GM19023 (cell line): ENCODE measurements around the gene COP1.
"Not testable (repeated sequence)": the region's sequence is repeated elsewhere in the genome, so short reads cannot be mapped to it uniquely, and the experiment has no call there.

Experiments used
- ATAC-seq: cut with Tn5 transposase; IDR thresholded peaks from one replicate; pipeline ENCODE4 v1.9.1; 2021; ENCODE audit warnings: mild to moderate bottlenecking, moderate library complexity; ENCODE audit not compliant: unreplicated experiment

COP1 gene

GRCh38 chr1:176049582-176049981, 157.5 kb downstream of the COP1 start:
- no peak for ATAC-seq

DNA sequence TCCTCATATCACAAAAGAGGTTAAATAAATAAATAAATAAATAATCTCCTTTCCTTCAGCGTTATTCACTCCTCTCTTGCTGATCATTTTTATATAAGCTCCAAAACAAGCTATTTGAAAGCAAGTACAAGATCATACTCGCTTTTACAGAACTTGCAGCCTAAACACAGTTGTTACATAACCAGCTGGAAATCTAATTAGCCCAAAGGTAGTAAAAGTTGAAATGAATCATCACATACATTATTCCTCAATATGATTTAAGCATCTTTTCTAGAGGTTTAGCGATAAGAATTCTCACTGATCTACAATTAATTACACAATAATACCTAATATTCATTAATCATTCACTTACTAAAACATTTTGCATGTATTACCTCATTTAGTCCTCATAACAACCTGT, 160.2 kb downstream of the COP1 start:
- ATAC-seq, result no peak

DNA sequence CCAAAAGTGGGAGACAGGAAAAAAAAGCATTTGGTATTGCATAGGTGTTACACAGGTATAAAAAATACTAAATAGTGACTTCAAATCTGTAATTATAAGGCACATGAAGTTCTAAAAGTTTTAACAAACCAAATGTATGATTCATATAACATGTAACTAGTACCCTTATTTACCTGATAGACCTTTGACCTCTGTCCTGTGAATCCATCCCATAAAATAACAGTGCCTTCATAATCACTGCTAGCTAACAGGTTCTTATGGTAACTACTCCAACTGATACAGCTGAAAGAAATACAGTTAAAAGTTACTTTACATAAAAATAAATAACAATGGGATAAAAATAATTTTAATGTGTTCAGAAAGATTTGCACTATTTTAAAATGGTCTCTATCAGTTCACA, 163.5 kb downstream of the COP1 start:
- ATAC-seq, result no peak

- ATAC-seq, result no peak
These were observed 173.2 kb downstream of the COP1 start for GRCh38 chr1:176033881-176034280.

GRCh38 chr1:176033474-176033873, 173.6 kb downstream of the COP1 start:
- no peak for ATAC-seq

GRCh38 chr1:176032040-176032645, 174.9 kb downstream of the COP1 start:
- no peak for ATAC-seq

- ATAC-seq, result no peak
These were observed 177.5 kb downstream of the COP1 start for GRCh38 chr1:176029609-176030008.

DNA sequence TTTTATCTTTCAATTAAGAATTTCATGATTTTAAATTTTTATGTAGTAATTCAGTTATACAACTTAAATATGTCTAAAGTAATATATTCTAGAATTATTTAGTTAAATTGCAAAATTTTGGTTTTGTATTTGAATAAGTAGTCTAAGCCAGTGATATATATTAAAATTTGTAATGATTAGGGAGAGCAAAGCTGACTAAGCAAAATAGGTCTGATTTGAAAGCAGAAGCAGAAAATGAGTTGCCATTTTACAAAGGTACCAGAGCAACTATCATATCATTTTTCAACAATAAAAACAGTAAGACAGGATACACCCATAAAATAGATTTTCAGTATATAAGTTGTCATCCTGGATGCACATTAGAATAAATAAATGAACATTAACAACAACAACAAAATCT, 177.9 kb downstream of the COP1 start:
- ATAC-seq, result no peak

- ATAC-seq, result not testable (repeated sequence)
These were observed 179.2 kb downstream of the COP1 start for GRCh38 chr1:176027934-176028333.

GRCh38 chr1:176022574-176022973, 184.5 kb downstream of the COP1 start:
- ATAC-seq, result no peak

GRCh38 chr1:176017722-176018121, 189.4 kb downstream of the COP1 start:
- ATAC-seq, result no peak

DNA sequence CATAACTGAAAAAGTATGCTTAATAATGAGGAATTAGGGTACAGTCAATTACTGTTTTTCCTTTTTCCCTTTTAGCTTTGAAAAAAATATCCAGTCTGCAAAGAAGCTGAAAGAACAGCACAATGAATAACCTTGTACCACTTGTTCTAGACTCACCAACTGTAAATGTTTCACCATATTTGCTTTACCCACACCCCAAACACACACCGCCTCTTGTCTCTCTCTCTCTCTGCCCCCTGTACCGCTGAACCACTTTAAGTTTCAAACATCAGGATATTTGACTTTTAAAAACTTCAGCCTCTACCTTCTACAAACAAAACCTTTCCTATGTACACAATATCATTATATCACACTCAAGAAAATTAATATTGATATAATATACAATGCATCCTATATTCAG, 197.1 kb downstream of the COP1 start:
- no peak for ATAC-seq

DNA sequence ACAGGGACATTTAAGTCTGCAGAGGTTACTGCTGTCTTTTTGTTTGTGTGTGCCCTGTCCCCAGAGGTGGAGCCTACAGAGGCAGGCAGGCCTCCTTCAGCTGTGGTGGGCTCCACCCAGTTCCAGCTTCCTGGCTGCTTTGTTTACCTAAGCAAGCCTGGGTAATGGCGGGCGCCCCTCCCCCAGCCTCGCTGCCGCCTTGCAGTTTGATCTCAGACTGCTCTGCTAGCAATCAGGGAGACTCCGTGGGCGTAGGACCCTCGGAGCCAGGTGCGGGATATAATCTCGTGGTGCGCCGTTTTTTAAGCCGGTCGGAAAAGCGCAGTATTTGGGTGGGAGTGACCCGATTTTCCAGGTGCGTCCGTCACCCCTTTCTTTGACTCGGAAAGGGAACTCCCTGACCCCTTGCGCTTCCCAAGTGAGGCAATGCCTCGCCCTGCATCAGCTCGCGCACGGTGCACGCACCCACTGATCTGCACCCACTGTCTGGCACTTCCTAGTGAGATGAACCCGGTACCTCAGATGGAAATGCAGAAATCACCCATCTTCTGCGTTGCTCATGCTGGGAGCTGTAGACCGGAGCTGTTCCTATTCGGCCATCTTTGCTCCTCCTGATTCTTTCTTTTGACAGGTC, 199.2 kb downstream of the COP1 start:
- not testable (repeated sequence) for ATAC-seq

DNA sequence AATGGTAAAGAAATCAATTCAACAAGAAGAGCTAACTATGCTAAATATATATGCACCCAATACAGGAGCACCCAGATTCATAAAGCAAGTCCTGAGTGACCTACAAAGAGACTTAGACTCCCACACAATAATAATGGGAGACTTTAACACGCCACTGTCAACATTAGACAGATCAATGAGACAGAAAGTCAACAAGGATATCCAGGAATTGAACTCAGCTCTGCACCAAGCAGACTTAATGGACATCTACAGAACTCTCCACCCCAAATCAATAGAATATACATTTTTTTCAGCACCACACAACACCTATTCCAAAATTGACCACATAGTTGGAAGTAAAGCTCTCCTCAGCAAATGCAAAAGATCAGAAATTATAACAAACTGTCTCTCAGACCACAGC, 212.4 kb downstream of the COP1 start:
- not testable (repeated sequence) for ATAC-seq

- ATAC-seq, result not testable (repeated sequence)
These were observed 214.3 kb downstream of the COP1 start for GRCh38 chr1:175992825-175993224.

DNA sequence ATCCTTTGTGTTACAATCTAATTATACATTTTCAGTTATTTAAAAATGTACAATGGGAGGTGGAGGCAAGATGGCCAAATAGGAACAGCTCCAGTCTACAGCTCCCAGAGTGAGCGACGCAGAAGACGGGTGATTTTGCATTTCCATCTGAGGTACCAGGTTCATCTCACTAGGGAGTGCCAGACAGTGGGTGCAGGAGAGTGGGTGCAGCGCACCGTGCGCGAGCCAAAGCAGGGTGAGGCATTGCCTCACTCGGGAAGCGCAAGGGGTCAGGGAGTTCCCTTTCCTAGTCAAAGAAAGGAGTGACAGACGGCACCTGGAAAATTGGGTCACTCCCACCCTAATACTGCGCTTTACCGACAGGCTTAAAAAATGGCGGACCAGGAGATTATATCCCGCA, 214.9 kb downstream of the COP1 start:
- not testable (repeated sequence) for ATAC-seq

DNA sequence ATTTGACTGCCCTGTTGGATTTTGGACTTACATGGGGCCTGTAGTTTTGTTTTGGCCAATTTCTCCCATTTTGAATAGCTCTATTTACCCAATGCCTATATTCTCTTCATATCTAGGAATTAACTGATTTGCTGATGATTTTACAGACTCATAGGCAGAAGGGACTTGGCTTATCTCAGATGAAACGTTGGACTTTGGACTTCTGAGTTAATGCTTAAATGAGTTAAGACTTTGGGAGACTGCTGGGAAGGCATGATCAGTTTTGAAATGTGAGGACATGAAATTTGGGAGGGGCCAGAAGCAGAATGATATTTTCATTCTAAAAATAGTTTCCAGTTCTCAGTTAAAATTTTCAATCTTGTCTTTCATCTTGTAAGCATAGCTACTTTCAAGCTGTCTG, 222.3 kb downstream of the COP1 start:
- no peak for ATAC-seq

GRCh38 chr1:175984057-175984812, 222.9 kb downstream of the COP1 start:
- ATAC-seq, result no peak

DNA sequence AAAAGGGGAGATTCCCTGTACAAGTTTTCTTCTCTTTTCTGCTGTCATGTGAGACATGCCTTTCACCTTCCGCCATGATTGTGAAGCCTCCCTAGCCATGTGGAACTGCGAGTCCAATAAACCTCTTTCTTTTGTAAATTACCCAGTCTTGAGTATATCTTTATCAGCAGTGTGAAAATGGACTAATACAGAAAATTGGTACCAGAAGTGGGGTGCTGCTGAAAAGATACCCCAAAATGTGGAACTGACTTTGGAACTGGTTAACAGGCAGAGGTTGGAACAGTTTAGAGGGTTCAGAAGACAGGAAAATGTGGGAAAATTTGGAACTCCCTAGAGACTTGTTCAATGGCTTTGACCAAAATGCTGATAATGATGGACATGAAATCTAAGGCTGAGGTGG, 223.7 kb downstream of the COP1 start:
- ATAC-seq, result not testable (repeated sequence)

- no peak for ATAC-seq
These were observed 226.0 kb downstream of the COP1 start for GRCh38 chr1:175981128-175981527.

GRCh38 chr1:175978926-175979325, 228.2 kb downstream of the COP1 start:
- no peak for ATAC-seq

DNA sequence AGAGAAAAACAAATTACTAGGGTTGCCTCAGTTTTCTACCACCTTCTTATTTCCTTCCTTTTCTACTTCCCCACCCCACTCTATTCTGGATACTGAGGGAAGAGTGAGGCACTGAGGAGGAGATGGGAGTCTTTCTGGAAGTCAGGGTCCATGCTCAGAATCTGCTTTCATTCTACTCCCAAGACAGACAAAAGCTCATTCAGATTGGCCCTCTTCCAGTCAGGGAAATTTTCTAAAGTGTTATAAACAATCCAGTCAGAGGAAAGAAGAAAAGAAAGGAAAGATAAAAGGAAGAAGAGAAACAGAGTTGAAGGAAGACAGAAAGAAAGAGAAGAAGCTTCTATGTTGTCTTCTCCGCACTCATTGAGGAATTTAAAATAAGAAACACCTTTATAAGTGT, 228.6 kb downstream of the COP1 start:
- no peak for ATAC-seq
